ENCODE results near the gene KLHDC10.

KLHDC10 gene

GRCh38 chr7:130024390-130024789, 45.9 kb upstream of the KLHDC10 start:
- Histone ChIP-seq H3K79me2 (no peaks in the 10 kb centered on the region), H3K9ac (no peak overlapping the region), H3K36me3 (ENCODE audit: control insufficient read depth, insufficient read depth, low read length) (no peaks in the 10 kb centered on the region), H3K9me3 (ENCODE audit: control insufficient read depth, low read length) (no peaks in the 10 kb centered on the region), H3K4me3 (ENCODE audit: low read depth, low read length) (no peak overlapping the region), H3K4me2 (ENCODE audit: low read length) (no peak overlapping the region), H2AFZ (no peak overlapping the region), H3K27ac (no peak overlapping the region), H3K4me1 (peaks cover 9% of the 10 kb centered on the region), H3K27me3 (ENCODE audit: control insufficient read depth, insufficient read depth, low read length) (no peaks in the 10 kb centered on the region)
- TF ChIP-seq, protein P1, sequence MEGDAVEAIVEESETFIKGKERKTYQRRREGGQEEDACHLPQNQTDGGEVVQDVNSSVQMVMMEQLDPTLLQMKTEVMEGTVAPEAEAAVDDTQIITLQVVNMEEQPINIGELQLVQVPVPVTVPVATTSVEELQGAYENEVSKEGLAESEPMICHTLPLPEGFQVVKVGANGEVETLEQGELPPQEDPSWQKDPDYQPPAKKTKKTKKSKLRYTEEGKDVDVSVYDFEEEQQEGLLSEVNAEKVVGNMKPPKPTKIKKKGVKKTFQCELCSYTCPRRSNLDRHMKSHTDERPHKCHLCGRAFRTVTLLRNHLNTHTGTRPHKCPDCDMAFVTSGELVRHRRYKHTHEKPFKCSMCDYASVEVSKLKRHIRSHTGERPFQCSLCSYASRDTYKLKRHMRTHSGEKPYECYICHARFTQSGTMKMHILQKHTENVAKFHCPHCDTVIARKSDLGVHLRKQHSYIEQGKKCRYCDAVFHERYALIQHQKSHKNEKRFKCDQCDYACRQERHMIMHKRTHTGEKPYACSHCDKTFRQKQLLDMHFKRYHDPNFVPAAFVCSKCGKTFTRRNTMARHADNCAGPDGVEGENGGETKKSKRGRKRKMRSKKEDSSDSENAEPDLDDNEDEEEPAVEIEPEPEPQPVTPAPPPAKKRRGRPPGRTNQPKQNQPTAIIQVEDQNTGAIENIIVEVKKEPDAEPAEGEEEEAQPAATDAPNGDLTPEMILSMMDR (IDR thresholded peaks at IDR 0.05) = no peak

- H3K4me2 ChIP-seq (ENCODE audit: low read length) = no peak overlapping the region
- no peaks in the 10 kb centered on the region for H3K4me1 ChIP-seq
- TF ChIP-seq, protein P1 (IDR thresholded peaks at IDR 0.05) = no peak
- no peaks in the 10 kb centered on the region for H3K36me3 ChIP-seq (ENCODE audit: control insufficient read depth, insufficient read depth, low read length)
- no peaks in the 10 kb centered on the region for H3K79me2 ChIP-seq
- no peak overlapping the region for H3K9ac ChIP-seq
- H3K4me3 ChIP-seq (ENCODE audit: low read depth, low read length) = no peak overlapping the region
- no peak overlapping the region for H2AFZ ChIP-seq
- H3K27ac ChIP-seq = no peak overlapping the region
- H3K27me3 ChIP-seq (ENCODE audit: control insufficient read depth, insufficient read depth, low read length) = no peaks in the 10 kb centered on the region
- no peaks in the 10 kb centered on the region for H3K9me3 ChIP-seq (ENCODE audit: control insufficient read depth, low read length)
These were observed 37.6 kb upstream of the KLHDC10 start for GRCh38 chr7:130032698-130033097.

DNA sequence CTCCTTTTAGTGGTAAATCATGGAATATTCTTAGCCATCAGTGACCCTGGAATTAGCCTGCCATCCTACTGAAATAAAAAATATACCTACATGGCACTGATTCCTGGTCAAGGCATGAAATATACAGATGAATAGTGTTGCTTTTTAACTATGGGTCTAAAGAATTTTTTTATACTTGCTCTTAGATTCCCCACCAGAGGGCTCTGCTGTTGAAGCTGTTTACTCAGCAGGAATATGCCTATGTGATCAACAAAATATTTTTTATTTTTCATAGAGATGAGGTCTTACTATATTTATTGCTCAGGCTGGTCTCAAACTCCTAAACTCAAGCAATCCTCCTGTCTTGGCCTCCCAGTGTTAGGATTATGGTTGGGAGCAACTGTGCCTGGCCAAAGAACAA, 32.6 kb upstream of the KLHDC10 start:
- H3K9ac ChIP-seq = no peak overlapping the region
- H3K27ac ChIP-seq = no peak overlapping the region
- H3K4me3 ChIP-seq (ENCODE audit: low read depth, low read length) = no peak overlapping the region
- H3K79me2 ChIP-seq = peaks cover 2% of the 10 kb centered on the region
- no peak overlapping the region for H2AFZ ChIP-seq
- no peaks in the 10 kb centered on the region for H3K27me3 ChIP-seq (ENCODE audit: control insufficient read depth, insufficient read depth, low read length)
- no peaks in the 10 kb centered on the region for H3K4me1 ChIP-seq
- H3K36me3 ChIP-seq (ENCODE audit: control insufficient read depth, insufficient read depth, low read length) = no peaks in the 10 kb centered on the region
- TF ChIP-seq, protein P1 (IDR thresholded peaks at IDR 0.05) = no peak
- H3K9me3 ChIP-seq (ENCODE audit: control insufficient read depth, low read length) = no peaks in the 10 kb centered on the region
- H3K4me2 ChIP-seq (ENCODE audit: low read length) = no peak overlapping the region

DNA sequence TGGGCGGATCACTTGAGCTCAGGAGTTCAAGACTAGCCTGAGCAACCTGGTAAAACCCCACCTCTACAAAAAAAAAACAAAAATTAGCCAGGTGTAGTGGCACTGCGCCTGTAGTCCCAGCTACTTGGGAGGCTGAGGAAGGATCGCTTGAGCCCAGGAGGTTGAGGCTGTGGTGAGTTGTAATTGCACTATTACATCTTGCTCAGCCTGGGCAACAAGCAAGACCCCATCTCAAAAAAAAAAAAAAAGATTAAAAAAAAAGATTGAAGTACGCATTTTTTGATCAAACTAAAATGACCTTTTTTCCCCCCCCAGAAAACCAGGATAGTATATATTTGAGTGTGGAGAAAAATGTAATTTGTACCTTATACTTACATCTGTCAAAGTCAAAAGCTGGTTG, 29.8 kb upstream of the KLHDC10 start:
- no peak overlapping the region for H3K27ac ChIP-seq
- peaks cover 2% of the 10 kb centered on the region for H3K79me2 ChIP-seq
- H2AFZ ChIP-seq = no peak overlapping the region
- H3K4me3 ChIP-seq (ENCODE audit: low read depth, low read length) = no peak overlapping the region
- no peak overlapping the region for H3K9ac ChIP-seq
- no peak overlapping the region for H3K4me2 ChIP-seq (ENCODE audit: low read length)
- H3K27me3 ChIP-seq (ENCODE audit: control insufficient read depth, insufficient read depth, low read length) = no peaks in the 10 kb centered on the region
- H3K4me1 ChIP-seq = no peaks in the 10 kb centered on the region
- no peaks in the 10 kb centered on the region for H3K36me3 ChIP-seq (ENCODE audit: control insufficient read depth, insufficient read depth, low read length)
- TF ChIP-seq, protein P1 (IDR thresholded peaks at IDR 0.05) = no peak
- H3K9me3 ChIP-seq (ENCODE audit: control insufficient read depth, low read length) = no peaks in the 10 kb centered on the region

- Histone ChIP-seq H2AFZ (no peak overlapping the region), H3K27me3 (ENCODE audit: control insufficient read depth, insufficient read depth, low read length) (no peaks in the 10 kb centered on the region), H3K4me3 (ENCODE audit: low read depth, low read length) (no peak overlapping the region), H3K4me2 (ENCODE audit: low read length) (no peak overlapping the region), H3K4me1 (no peaks in the 10 kb centered on the region), H3K9me3 (ENCODE audit: control insufficient read depth, low read length) (no peaks in the 10 kb centered on the region), H3K79me2 (peaks cover 7% of the 10 kb centered on the region), H3K27ac (no peak overlapping the region), H3K9ac (no peak overlapping the region), H3K36me3 (ENCODE audit: control insufficient read depth, insufficient read depth, low read length) (no peaks in the 10 kb centered on the region)
- TF ChIP-seq, protein P1 (IDR thresholded peaks at IDR 0.05) = no peak
These were observed 22.5 kb upstream of the KLHDC10 start for GRCh38 chr7:130047831-130048230.
